ENCODE measurements around the gene HTRA3. TPM values are rescaled to one million over a fixed set of nuclear protein-coding genes. Genes with fewer than 3 reads are reported as not detected.

Gene HTRA3
- total and polyA plus RNA-seq, 2 experiments from 2014 or later, result 3.2 to 5.2 TPM

DNA sequence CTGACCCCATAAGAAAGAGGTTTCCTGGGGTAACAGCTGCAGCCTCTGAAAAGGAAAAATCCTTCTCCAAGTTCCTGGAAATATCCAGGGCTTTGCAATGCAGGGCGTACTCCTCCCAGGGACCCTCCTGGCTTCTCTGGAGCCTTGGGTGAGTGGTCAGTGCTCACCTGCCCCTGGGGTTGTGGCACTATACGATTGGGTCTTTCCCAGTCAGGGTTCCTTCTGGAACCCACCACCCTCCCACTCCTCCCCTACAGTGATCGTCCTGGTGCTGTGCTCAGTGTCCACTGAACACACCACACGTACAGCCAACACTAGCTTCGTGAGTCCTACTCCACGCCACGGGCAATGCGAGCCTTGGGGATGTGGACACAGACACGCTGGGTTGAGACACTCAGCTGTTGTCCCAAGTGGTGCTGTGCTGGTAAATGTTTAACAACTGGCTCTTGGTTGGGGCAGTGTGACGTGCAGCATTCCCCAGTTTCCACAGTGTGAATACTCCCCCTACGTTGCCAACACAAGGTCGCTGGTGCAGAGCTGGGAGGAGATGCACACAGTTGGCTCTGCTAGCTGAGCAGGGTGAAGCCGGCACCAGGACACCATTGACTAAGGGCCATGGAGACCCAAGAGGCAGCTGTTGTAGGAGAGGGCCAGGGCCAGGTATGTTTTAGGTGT lies 65.4 kb downstream of the HTRA3 start:
- in situ Hi-C loops (cut with MboI), result no loop called here
- Histone ChIP-seq H3K27me3 (replicated peaks; ENCODE audit: insufficient read depth) (no peaks in the 10 kb centered on the region), H3K9me2 (ENCODE audit: insufficient read depth) (no peaks in the 10 kb centered on the region), H3K79me2 (ENCODE audit: insufficient read depth) (no peaks in the 10 kb centered on the region), H3K9me3 (ENCODE audit: low read depth) (no peaks in the 10 kb centered on the region), H3K9ac (no peak overlapping the region), H3K36me3 (ENCODE audit: low read depth) (no peaks in the 10 kb centered on the region), H3K4me3 (no peak overlapping the region), H3K4me2 (ENCODE audit: unreplicated experiment) (no peak overlapping the region), H3K27ac (no peak overlapping the region), H2AFZ (no peak overlapping the region), H4K20me1 (ENCODE audit: insufficient read depth) (no peaks in the 10 kb centered on the region), H3K4me1 (ENCODE audit: insufficient read depth) (no peaks in the 10 kb centered on the region), H3F3A (ENCODE audit: insufficient read depth) (no peaks in the 10 kb centered on the region)
- DNase-seq, result no peak
- 79 to 80% methylated on average over 13 of the region's 13 CpGs for WGBS, 2 experiments (ENCODE audit: low coverage in 1 of 2, low lambda C conversion rate in 2 of 2, missing lambda C conversion rate in 2 of 2)
- no peak for TF ChIP-seq EZH2phosphoT487 (IDR thresholded peaks at IDR 0.05; ENCODE audit: insufficient read depth, low read depth)
- TF ChIP-seq EZH2 (IDR thresholded peaks at IDR 0.05; ENCODE audit: insufficient read depth, poor library complexity, severe bottlenecking), result no peak

GRCh38 chr4:8335848-8336247 lies 66.3 kb downstream of the HTRA3 start:
- TF ChIP-seq EZH2phosphoT487 (IDR thresholded peaks at IDR 0.05; ENCODE audit: insufficient read depth, low read depth) (no peak), EZH2 (IDR thresholded peaks at IDR 0.05; ENCODE audit: insufficient read depth, poor library complexity, severe bottlenecking) (no peak)
- Histone ChIP-seq H3K9me2 (ENCODE audit: insufficient read depth) (no peaks in the 10 kb centered on the region), H3K4me2 (ENCODE audit: unreplicated experiment) (no peak overlapping the region), H3K79me2 (ENCODE audit: insufficient read depth) (no peaks in the 10 kb centered on the region), H4K20me1 (ENCODE audit: insufficient read depth) (no peaks in the 10 kb centered on the region), H3K9me3 (ENCODE audit: low read depth) (no peaks in the 10 kb centered on the region), H3K9ac (no peak overlapping the region), H2AFZ (no peak overlapping the region), H3K27ac (no peak overlapping the region), H3K4me3 (no peak overlapping the region), H3F3A (ENCODE audit: insufficient read depth) (no peaks in the 10 kb centered on the region), H3K36me3 (ENCODE audit: low read depth) (no peaks in the 10 kb centered on the region), H3K27me3 (replicated peaks; ENCODE audit: insufficient read depth) (no peaks in the 10 kb centered on the region), H3K4me1 (ENCODE audit: insufficient read depth) (no peaks in the 10 kb centered on the region)
- DNase-seq, result no peak
- in situ Hi-C loops (cut with MboI), result no loop called here
- WGBS, 2 experiments (ENCODE audit: low coverage in 1 of 2, low lambda C conversion rate in 2 of 2, missing lambda C conversion rate in 2 of 2), result 96 to 100% methylated on average over 2 of the region's 2 CpGs

GRCh38 chr4:8336412-8337075 lies 67.0 kb downstream of the HTRA3 start:
- DNase-seq, result peak; percentile 47
- Histone ChIP-seq H4K20me1 (ENCODE audit: insufficient read depth) (no peaks in the 10 kb centered on the region), H3K79me2 (ENCODE audit: insufficient read depth) (no peaks in the 10 kb centered on the region), H3K9me2 (ENCODE audit: insufficient read depth) (no peaks in the 10 kb centered on the region), H3K36me3 (ENCODE audit: low read depth) (no peaks in the 10 kb centered on the region), H3K4me1 (ENCODE audit: insufficient read depth) (no peaks in the 10 kb centered on the region), H3K9ac (no peak overlapping the region), H3K27ac (no peak overlapping the region), H3K9me3 (ENCODE audit: low read depth) (no peaks in the 10 kb centered on the region), H2AFZ (no peak overlapping the region), H3K4me2 (ENCODE audit: unreplicated experiment) (no peak overlapping the region), H3F3A (ENCODE audit: insufficient read depth) (no peaks in the 10 kb centered on the region), H3K4me3 (no peak overlapping the region), H3K27me3 (replicated peaks; ENCODE audit: insufficient read depth) (no peaks in the 10 kb centered on the region)
- in situ Hi-C loops (cut with MboI), result no loop called here
- 60 to 66% methylated on average over 7 of the region's 7 CpGs for WGBS, 2 experiments (ENCODE audit: low coverage in 1 of 2, low lambda C conversion rate in 2 of 2, missing lambda C conversion rate in 2 of 2)
- no peak for TF ChIP-seq EZH2phosphoT487 (IDR thresholded peaks at IDR 0.05; ENCODE audit: insufficient read depth, low read depth)
- no peak for TF ChIP-seq EZH2 (IDR thresholded peaks at IDR 0.05; ENCODE audit: insufficient read depth, poor library complexity, severe bottlenecking)

DNA sequence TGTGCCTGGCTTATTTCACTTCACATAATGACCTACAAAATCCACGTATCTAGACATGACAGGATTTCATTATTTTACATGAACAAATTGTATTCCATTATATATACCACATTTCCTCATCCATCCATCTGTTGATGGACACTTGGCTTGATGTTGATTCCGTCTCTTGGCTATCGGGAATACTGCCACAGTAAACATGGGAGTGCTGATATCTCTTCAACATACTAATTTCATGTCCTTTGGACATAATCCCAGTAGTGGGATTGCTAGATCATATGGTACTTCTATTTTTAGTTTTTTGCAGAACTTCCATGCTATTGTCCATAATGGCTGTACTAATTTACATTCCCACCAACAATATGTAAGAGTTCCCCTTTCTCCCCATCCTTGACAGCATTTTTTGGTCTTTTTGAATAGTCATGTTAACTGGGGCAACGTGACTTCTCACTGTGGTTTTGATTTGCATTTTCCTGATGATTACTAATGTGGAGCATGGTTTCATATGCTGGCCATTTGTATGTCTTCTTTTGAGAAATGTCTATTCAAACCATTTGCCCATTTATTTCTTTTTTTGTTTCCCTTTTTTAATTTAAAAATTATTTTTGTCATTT lies 68.9 kb downstream of the HTRA3 start:
- Histone ChIP-seq H3K9ac (no peak overlapping the region), H3K4me1 (ENCODE audit: insufficient read depth) (no peaks in the 10 kb centered on the region), H3K79me2 (ENCODE audit: insufficient read depth) (no peaks in the 10 kb centered on the region), H3K36me3 (ENCODE audit: low read depth) (no peaks in the 10 kb centered on the region), H3K9me3 (ENCODE audit: low read depth) (no peaks in the 10 kb centered on the region), H3K27me3 (replicated peaks; ENCODE audit: insufficient read depth) (no peaks in the 10 kb centered on the region; the same call in 1 of the 2 replicates), H4K20me1 (ENCODE audit: insufficient read depth) (no peaks in the 10 kb centered on the region), H2AFZ (no peak overlapping the region), H3K9me2 (ENCODE audit: insufficient read depth) (no peaks in the 10 kb centered on the region), H3K4me3 (no peak overlapping the region), H3F3A (ENCODE audit: insufficient read depth) (no peaks in the 10 kb centered on the region), H3K27ac (no peak overlapping the region), H3K4me2 (ENCODE audit: unreplicated experiment) (no peak overlapping the region)
- TF ChIP-seq EZH2 (IDR thresholded peaks at IDR 0.05; ENCODE audit: insufficient read depth, poor library complexity, severe bottlenecking) (no peak), EZH2phosphoT487 (IDR thresholded peaks at IDR 0.05; ENCODE audit: insufficient read depth, low read depth) (no peak)
- 40 to 41% methylated on average over 4 of the region's 4 CpGs for WGBS, 2 experiments (ENCODE audit: low coverage in 1 of 2, low lambda C conversion rate in 2 of 2, missing lambda C conversion rate in 2 of 2)
- no peak for DNase-seq
- in situ Hi-C loops (cut with MboI), result no loop called here

Measured in GM23248 (cell line).